IPS-18c (cell line): ENCODE results near the gene SLC43A3.
"Not testable (repeated sequence)": the region's sequence is repeated elsewhere in the genome, so short reads cannot be mapped to it uniquely, and the experiment has no call there.

Source experiments
- H3K4me3 ChIP-seq: 2 replicates; pipeline ENCODE4 v1.7.0; 2013; ENCODE audit warnings: low read depth, mild to moderate bottlenecking, low read length, moderate library complexity; ENCODE audit not compliant: insufficient read depth
- H3K9me3 ChIP-seq: one replicate; pipeline ENCODE4 v1.6.1; 2013; ENCODE audit warnings: mild to moderate bottlenecking, low read length, moderate library complexity; ENCODE audit not compliant: control insufficient read depth, insufficient read depth

SLC43A3 gene

GRCh38 chr11:57419146-57419545 is 7.8 kb downstream of the SLC43A3 start:
- H3K9me3 ChIP-seq = no peaks in the 10 kb centered on the region
- no peak overlapping the region for H3K4me3 ChIP-seq

- Histone ChIP-seq H3K4me3 (no peak overlapping the region), H3K9me3 (no peaks in the 10 kb centered on the region)
Observed at GRCh38 chr11:57418131-57418530, 8.8 kb downstream of the SLC43A3 start.

GRCh38 chr11:57417056-57417455 is 9.9 kb downstream of the SLC43A3 start:
- Histone ChIP-seq H3K4me3 (no peak overlapping the region), H3K9me3 (no peaks in the 10 kb centered on the region)

GRCh38 chr11:57416436-57416835 is 10.5 kb downstream of the SLC43A3 start:
- Histone ChIP-seq H3K4me3 (no peak overlapping the region), H3K9me3 (no peaks in the 10 kb centered on the region)

- H3K9me3 ChIP-seq = no peaks in the 10 kb centered on the region
- no peak overlapping the region for H3K4me3 ChIP-seq
Observed at GRCh38 chr11:57414612-57415212, 12.2 kb downstream of the SLC43A3 start.

GRCh38 chr11:57413681-57414080 is 13.2 kb downstream of the SLC43A3 start:
- H3K9me3 ChIP-seq = no peaks in the 10 kb centered on the region

GRCh38 chr11:57410287-57410686 is 16.6 kb downstream of the SLC43A3 start:
- no peaks in the 10 kb centered on the region for H3K9me3 ChIP-seq
- H3K4me3 ChIP-seq = no peak overlapping the region

More at GRCh38 chr11:57413681-57414080, 13.2 kb downstream of the SLC43A3 start:
- no peak overlapping the region for H3K4me3 ChIP-seq

- Histone ChIP-seq H3K4me3 (no peak overlapping the region), H3K9me3 (no peaks in the 10 kb centered on the region)
Observed at GRCh38 chr11:57409321-57410100, 17.4 kb downstream of the SLC43A3 start.

GRCh38 chr11:57408771-57409170 is 18.1 kb downstream of the SLC43A3 start:
- Histone ChIP-seq H3K4me3 (no peak overlapping the region), H3K9me3 (no peaks in the 10 kb centered on the region)

- no peaks in the 10 kb centered on the region for H3K9me3 ChIP-seq
- H3K4me3 ChIP-seq = no peak overlapping the region
Observed at GRCh38 chr11:57407941-57408475, 18.9 kb downstream of the SLC43A3 start.

GRCh38 chr11:57407010-57407920 is 19.7 kb downstream of the SLC43A3 start:
- no peaks in the 10 kb centered on the region for H3K9me3 ChIP-seq
- H3K4me3 ChIP-seq = no peak overlapping the region

GRCh38 chr11:57406337-57406904 is 20.5 kb downstream of the SLC43A3 start:
- no peak overlapping the region for H3K4me3 ChIP-seq

GRCh38 chr11:57405271-57405860 is 21.6 kb downstream of the SLC43A3 start:
- Histone ChIP-seq H3K9me3 (no peaks in the 10 kb centered on the region), H3K4me3 (no peak overlapping the region)

More at GRCh38 chr11:57406337-57406904, 20.5 kb downstream of the SLC43A3 start:
- H3K9me3 ChIP-seq = no peaks in the 10 kb centered on the region

- Histone ChIP-seq H3K4me3 (no peak overlapping the region), H3K9me3 (no peaks in the 10 kb centered on the region)
Observed at GRCh38 chr11:57403802-57404147, 23.1 kb downstream of the SLC43A3 start.

- H3K4me3 ChIP-seq, H3K9me3 ChIP-seq: not testable (repeated sequence)
Observed at GRCh38 chr11:57403003-57403801, 23.7 kb downstream of the SLC43A3 start.
